Lung microvascular endothelial cell (primary cell): ENCODE measurements around the gene KLHL17. TPM values are rescaled to one million over a fixed set of nuclear protein-coding genes. Genes with fewer than 3 reads are reported as not detected.

Experiments used
- DNase-seq, 2 donors: peaks; one replicate each; pipeline versions ENCODE4 v3.0.0 to v3.0.0-alpha.2; 2010; ENCODE audit warnings: low read depth in 2 of 2
- total RNA-seq: library from RNA; depleted of rRNA; stranded (reverse); fragments of >200 nt; gene quantifications from 2 replicates; pipeline ENCODE4 v1.2.1, GENCODE V29; 2014

The KLHL17 gene
- total RNA-seq, 1 donor from 2014 or later: 3.6 TPM

DNA sequence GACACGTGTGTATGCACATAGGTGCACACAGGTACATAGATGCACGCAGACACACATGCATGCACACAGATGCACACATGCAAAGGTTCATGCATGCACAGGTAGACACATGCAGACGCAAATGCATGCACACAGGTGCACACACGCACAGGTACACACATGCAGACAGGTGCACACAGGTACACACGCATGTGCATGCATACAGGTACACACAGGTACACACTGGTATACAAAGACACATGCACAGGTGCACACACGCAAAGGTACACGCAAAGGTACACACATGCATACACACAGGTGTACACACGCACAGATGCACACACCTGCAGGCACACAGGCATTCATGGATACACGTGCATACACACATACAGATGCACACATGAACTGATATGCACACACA is 10.1 kb upstream of the KLHL17 start:
- DNase-seq: no peak

DNA sequence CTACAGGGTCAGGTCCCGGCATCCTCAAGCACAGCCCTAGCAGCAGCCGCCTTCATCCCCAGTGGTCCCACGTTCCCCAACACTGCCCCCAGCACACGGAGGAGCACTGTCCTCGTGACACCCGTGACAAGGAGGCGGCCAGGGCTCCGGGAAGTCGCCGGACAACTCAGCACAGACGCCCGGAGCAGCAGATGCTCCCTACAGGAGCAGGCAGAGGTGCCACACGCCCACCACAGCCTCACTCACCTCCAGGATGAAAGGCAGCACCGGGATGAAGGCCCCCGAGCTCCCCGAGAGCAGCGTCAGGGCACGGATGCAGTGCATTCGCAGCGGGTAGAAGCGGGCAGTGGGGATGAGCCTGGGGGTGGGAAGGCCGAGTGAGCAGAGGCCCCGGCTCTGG is 9.5 kb upstream of the KLHL17 start:
- no peak for DNase-seq

DNA sequence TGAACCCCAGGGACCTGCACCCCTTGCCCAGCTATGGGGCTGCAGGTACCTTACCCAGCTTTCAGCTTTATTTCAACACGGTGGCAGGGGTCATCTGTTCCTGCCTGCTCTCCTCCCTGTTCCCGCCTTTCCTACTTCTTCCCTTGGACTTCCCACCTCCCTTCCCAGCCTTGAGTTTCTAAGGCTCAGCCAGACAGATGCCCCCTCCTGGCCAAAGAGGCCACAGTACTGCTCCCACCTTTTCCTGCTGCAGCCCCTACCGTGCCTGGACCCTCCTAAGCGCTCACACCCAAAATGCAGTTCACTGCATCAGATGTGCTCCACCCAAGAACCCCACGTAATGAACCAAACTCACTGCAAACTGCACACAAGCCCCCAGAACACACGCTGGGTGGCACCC is 9.0 kb upstream of the KLHL17 start:
- peak; percentile 21 to 33 for DNase-seq

DNA sequence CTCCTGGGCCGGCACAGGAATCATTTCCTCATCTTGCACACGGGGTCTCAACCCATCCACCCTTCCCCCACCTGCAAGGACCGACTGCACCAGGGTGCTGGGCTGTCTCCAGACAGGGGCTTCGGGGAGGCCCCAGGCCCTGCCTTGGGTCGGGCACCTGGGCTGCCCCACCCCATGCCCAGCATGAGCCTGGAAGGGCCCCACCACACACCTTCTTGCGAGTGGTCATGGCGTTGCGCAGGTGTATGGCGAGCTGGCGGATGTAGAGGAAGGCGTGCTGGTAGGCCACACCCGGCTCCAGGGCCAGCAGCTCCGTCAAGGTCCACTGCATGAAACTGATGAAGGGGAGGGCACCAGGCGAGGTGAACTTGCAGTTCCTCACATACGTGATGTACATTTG is 8.2 kb upstream of the KLHL17 start:
- no peak for DNase-seq

DNA sequence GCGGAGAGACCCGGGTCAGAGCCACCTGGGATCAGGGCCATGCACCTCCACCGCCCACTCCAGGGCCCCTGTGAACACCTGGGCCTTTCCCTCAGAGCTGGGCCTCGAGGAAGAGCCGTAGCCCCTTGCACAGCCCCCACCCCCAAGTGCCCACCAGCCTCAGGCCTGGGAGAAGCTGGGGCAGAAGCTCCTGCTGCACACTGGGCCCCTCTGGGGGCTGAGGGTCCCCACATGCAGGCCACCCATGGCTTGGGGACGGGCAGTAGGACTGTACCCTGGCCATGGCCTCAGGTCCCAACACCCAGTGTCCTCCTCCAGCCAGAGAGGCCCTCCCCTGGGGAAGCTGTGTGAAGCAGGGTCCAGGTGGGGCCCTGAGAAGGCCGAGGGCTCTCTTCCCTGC is 7.8 kb upstream of the KLHL17 start:
- DNase-seq: no peak

DNA sequence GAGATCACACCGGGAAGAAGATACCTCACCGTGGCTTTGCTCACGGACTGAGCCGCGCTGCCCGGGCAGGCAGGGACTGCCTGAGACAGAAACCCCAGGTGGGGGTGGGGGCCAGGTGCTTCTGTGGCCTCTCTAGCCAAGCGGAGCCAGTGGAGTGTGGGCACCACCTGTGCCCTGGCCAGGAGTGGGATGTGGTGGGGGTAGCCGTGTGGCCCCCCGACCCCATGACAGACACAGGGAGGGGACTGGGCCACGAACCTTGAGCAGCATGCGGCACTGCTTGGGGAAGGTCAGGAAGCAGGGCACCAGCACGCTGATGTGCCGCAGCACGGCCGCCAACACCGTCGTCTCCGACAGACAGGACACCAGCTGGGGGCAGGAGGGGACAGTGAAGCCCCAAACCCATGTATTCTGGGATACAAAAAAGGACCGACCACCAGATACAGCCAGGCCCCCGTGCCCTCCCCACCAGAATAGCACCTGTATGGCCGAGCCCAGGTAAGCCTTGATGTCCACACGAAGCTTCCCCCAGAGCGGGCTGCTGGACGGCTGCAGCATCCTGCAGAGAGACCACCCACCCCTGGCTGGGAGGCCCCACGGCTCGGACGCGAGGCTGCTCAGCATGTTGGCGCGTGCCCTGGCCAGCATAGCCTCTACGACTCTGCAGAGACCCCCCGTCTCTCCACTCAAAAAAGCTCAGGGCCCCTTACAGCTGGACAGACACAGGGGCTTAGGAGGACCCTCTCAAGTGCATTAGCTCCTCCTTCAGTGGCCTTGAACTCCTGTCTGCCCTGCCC is 6.7 kb upstream of the KLHL17 start:
- no peak for DNase-seq

DNA sequence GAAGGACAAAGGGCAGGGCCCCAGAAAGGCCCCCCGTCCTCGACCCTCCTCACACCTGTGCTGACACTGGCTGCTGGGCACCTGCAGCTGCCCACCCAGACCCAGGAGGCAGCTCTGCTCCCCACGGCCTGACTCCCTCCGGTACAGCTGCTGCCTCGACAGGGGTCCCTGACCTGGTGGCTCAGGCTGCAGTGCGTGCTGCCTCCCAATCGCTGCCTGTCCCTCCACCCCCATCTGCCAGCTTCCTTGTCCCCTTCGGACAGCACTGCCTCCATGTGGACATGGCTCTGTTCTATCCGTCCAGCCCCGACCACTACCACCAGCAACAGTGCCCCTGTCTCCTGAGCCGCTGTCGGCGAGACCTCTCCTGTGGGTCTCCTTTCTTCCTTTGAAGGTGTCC is 5.5 kb upstream of the KLHL17 start:
- DNase-seq: no peak

DNA sequence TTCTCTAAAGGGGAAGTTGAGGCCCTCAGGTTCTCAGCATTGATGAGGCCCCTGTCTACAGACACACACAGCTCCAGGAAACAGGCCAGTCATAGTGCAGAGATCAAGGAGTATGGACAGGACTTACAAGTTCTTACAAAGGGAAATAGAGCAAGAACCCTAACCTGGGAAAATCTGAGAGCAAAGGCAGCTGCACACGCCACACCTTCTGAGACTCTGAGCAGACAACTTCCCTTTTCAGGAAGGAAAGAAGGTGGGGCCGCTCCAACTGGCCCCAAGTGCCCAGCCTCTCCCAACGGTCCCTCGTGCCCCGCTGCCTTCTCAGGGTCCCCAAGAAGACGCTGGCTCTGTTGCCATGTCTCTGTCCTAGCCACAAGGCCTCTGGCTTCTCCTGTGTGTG is 4.9 kb upstream of the KLHL17 start:
- no peak for DNase-seq

DNA sequence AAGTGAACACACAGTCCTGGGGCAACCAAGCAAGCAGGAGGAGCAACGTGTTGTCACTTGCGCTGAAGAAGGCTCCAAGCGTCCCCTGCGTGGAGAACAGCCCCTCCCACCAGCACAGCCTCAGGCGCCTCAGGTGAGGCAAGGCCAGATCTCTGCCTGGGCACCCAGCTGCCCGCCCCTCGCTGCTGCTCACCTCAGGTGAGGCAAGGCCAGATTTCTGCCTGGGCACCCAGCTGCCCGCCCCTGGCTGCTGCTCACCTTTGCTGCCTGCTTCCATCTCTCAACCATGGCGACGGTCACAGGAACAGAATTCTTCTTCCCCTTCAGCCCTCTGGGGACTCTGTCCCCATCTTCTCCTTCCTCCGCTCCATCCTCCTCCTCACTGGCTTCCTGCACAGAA is 3.7 kb upstream of the KLHL17 start:
- DNase-seq: no peak

DNA sequence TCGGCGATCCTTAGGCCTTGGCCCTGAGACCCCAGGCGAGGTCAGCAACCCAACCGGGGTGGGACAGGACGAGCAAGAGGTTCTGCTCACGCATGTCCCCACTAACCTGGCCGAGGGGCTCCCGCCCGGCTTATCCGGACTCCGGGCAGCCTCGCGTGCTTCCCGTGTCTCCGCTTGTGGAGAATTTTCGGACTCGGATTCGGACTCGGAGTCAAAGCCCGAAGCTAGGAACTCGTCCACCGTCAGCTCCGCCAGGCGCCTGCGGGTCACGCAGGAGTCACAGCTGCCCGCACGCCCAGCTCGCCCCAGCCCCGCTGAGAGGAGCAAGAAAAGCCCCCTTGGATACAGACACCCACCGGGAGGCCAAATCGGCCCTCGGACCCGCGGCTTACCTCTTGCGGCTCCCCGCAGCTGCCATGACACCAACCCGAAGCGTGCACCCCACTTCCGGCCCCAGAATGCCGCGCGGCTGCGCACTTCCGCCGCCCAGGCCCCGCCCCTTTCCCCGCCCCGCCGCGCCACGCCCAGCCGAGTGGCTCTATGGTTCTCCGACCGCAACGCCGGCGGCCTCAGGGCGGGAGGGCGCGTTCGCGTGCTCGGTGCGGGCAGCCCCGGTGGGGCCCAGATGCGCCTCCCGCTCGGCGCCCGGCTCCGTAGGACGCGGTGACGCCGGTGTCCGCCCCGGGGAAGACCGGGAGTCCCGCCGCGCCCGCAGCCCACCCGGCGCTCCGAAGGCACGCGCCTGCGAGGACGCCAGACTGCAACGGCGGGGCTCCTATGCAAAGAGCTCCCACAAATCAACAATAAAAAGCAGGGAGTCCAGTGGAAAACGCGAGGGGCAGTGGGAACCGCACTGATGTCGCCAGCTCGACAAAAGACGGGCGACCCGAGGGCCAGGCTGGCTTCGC is 1.3 kb upstream of the KLHL17 start, which contains the start of gene NOC2L:
TSS of gene NOC2L (minus strand) at position 434 of the 908 bp plus-strand sequence. CDS start at position 418, 16 bp downstream.
- DNase-seq: peak; percentile 90 to 92

DNA sequence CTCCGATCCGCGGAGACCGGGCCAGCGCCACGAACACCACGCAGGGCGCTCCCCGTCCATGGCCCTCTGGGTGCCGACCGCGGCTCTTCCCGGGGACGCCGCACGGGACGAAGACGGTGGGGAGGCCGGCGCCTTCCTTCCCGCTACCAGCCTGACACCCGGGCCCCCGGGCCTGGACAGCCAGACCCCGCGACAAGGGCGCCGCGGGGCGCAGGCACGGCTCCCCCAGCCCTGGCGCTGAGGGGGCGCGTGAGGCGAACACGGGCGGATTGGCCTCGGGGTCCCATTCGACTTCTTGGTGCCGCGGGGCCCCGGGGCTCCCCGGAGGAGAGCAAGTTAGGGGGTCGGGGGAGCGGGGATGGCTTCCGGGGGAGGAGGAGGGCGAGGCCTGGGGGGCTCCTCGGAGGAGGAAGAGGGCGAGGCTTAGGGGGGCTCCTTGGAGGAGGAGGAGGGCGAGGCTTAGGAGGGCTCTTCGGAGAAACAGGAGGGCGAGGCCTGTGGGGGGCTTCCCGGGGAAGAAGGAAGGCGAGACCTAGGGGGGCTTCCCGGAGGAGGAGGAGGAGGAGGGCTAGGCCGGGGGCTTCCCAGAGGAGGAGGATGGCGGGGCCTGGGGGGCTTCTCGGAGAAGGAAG is 537 bp upstream of the KLHL17 start:
- DNase-seq: no peak

DNA sequence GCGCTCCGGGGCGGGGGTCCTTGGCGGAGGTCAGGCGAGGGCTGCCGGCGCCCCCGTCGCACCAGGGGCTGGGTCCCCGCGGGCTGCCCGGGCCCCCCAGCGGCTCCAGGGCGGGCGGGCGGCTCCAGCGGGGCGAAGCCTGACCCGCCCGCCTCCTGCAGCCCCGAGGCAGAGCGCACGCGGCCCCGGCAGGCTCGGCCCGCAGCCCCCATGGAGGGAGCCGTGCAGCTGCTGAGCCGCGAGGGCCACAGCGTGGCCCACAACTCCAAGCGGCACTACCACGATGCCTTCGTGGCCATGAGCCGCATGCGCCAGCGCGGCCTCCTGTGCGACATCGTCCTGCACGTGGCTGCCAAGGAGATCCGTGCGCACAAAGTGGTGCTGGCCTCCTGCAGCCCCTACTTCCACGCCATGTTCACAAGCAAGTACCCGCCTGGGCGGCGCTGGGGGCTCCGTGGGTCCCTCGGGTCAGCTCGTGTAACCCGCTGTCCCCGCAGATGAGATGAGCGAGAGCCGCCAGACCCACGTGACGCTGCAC is 817 bp downstream of the KLHL17 start:
- peak; percentile 16 to 31 for DNase-seq

DNA sequence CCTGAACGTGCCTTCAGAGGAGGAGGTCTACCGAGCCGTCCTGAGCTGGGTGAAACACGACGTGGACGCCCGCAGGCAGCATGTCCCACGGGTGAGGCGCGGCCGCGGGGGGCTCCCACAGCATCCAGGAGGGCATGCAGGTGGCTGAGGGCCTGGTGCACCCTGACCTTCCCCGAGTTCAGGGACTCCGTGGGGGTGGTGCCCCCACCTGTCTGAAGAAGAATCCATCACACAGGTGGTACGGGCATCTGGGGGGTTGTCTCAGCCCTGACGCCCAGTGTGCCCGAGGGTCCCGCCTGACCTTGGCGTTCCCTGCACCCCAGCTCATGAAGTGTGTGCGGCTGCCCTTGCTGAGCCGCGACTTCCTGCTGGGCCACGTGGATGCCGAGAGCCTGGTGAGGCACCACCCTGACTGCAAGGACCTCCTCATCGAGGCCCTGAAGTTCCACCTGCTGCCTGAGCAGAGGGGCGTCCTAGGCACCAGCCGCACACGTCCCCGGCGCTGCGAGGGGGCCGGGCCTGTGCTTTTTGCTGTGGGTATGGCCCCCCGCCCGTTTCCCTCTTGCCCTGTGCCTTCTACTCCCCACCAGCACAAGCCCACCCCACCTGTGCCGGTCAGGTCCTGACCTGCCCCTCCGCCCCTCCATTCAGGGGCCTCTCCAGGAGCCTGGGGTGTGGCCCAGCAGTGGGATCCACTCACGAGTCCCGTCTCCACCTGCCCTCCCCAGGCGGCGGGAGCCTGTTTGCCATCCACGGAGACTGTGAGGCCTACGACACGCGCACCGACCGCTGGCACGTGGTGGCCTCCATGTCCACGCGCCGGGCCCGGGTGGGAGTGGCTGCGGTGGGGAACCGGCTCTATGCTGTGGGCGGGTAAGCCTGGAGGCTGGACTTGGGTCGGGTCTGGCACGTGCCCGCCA is 2.3 kb downstream of the KLHL17 start:
- DNase-seq: no peak

DNA sequence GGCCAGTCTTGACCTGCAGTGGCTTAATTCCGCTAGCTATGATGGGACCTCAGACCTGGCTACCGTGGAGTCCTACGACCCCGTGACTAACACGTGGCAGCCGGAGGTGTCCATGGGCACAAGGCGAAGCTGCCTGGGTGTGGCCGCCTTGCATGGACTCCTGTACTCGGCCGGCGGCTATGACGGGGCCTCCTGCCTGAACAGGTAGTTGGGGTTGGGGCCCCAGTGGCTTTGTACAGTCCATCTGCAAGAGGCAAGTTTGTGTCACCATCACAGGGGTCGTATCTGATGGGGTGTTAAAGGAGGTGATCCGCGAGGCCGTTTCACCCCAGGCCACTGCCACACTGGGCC is 2.9 kb downstream of the KLHL17 start:
- DNase-seq: no peak

DNA sequence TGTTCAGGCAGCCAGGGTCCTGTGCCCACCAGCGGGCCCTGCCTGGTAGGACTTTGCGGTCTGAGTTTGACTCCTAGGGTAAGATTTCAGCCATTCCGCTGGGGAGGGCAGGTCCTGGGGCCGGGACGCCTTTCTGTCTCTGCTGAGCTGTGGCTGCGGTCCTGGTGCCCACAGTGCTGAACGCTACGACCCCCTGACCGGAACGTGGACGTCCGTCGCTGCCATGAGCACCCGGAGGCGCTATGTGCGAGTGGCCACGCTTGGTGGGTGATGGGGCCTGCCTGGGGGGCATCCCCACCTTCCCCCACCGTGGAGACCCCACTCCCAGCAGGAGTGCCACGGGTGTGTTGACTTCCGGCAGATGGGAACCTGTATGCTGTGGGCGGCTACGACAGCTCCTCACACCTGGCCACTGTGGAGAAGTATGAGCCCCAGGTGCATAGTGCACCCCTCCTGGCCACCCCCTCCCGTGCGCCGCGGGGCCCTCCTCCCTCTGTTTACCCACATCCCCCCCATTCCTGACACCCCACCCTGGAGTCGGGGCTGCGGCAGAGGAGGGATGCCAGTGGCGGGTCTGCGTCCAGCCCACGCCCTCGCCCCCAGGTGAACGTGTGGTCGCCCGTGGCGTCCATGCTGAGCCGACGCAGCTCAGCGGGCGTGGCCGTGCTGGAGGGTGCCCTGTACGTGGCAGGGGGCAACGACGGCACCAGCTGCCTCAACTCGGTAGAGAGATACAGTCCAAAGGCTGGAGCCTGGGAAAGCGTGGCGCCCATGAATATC is 3.6 kb downstream of the KLHL17 start:
- no peak for DNase-seq

DNA sequence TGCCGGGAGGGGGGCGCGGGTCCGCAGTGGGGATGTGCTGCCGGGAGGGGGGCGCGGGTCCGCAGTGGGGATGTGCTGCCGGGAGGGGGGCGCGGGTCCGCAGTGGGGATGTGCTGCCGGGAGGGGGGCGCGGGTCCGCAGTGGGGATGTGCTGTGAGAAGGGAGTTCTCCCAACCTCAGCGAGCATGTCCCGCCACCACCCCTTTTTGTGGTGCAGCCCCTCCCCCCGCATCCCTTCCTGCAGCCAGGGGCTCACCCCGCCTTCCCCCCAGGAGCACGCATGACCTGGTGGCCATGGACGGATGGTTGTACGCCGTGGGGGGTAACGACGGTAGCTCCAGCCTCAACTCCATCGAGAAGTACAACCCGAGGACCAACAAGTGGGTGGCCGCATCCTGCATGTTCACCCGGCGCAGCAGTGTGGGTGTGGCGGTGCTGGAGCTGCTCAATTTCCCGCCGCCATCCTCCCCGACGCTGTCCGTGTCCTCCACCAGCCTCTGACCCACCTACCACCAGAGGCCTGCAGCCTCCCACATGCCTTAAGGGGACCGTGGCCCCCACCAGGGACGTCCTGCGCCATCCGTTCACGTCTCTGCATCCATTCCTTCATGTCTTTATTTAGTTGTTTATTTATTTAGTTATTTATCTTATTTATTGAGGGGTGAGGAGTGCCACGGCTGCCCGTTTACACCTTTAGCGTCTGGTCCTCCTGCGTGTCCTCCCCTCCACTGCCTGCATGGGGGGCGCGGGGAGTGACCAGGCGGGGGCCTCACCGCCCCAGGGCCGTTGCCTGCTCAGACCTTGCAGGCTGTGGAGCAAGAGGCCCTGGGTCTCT is 4.5 kb downstream of the KLHL17 start:
- DNase-seq: no peak

DNA sequence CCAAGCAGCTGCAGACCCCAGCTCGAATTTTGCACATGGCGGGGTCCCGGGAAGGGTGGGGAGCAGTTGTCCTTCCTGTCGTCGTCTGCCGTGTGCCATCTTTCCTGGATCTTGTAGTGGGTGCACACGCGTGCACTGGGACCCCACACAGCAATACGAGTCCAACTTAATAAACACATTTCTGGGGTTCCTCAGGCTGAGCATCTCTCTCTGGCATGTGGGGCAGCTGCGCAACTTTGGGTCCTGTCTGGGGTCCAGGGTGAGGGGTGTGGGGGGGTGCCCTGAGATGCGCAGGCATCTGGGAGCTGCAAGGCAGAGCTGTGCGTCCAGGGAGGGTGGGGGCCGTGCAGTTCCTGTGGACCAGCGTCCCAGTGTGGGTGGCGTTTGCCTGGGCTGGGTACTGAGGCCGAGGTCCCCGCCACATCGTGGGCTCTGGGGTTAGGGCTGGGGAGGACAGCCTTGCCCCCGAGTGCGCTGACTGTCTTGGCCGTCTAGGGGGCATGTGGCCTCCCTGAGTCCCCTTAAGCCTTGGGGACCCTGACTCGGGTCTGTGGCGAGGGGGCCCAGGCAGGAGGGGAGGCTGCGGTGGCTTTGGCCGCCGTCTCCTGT is 5.2 kb downstream of the KLHL17 start:
- DNase-seq: no peak

DNA sequence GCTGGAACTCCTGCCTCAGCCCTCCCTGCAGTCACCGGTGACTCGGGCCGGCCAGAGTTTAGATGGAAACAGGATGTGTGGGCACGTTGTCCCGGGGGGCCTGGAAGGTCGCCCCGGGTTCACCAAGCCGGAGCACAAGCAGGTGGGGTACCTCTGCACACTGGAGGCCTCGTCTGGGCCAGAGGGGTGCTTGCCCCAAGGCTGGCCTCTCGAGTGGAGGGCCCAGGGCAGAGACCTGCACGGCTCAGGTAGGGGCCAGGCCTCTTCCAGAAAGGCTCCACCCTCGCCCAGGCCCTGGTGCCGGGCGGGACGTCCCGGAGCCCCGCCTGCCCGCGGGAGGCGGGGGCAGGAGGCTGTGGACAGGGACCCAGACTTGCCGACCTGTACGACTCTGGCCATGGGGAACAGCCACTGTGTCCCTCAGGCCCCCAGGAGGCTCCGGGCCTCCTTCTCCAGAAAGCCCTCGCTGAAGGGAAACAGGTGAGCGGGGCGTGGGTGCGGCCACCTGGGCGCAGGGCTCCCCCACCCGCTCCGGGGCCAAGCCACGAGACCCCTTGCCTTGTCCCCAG is 5.8 kb downstream of the KLHL17 start, which contains the start of gene PLEKHN1:
TSS of gene PLEKHN1 (plus strand) at position 348 of the 569 bp plus-strand sequence. CDS start at position 398, 50 bp downstream.
- peak in 1 of 2 donors; percentile 56 for DNase-seq
